Endothelial cell (in vitro differentiated cells): ENCODE data around the gene ADGRB2. TPM values are rescaled to one million over a fixed set of nuclear protein-coding genes. Genes with fewer than 3 reads are reported as not detected.

ENCODE experiments used
- DNase-seq: peaks from one replicate; pipeline ENCODE4 v3.0.0; 2021; ENCODE audit warnings: low spot score
- H3K27ac Mint-ChIP-seq: one replicate; pipeline ENCODE4 v1.8.0; 2021; ENCODE audit warnings: mixed read lengths, inconsistent platforms; ENCODE audit not compliant: unreplicated experiment
- H3K27me3 Mint-ChIP-seq: one replicate; pipeline ENCODE4 v1.8.0; 2021; ENCODE audit warnings: mild to moderate bottlenecking, moderate library complexity, mixed read lengths, inconsistent platforms; ENCODE audit not compliant: unreplicated experiment
- H3K36me3 Mint-ChIP-seq: one replicate; pipeline ENCODE4 v1.8.0; 2021; ENCODE audit warnings: mild to moderate bottlenecking, low read depth, mixed read lengths, inconsistent platforms; ENCODE audit not compliant: unreplicated experiment
- H3K4me1 Mint-ChIP-seq: one replicate; pipeline ENCODE4 v1.8.0; 2021; ENCODE audit warnings: mild to moderate bottlenecking, mixed read lengths, inconsistent platforms; ENCODE audit not compliant: unreplicated experiment
- H3K4me3 Mint-ChIP-seq: one replicate; pipeline ENCODE4 v1.8.0; 2021; ENCODE audit warnings: mild to moderate bottlenecking, mixed read lengths, inconsistent platforms; ENCODE audit not compliant: unreplicated experiment
- H3K9me3 Mint-ChIP-seq: one replicate; pipeline ENCODE4 v1.8.0; 2021; ENCODE audit warnings: mixed read lengths, inconsistent platforms; ENCODE audit not compliant: unreplicated experiment
- total RNA-seq: library from RNA; stranded (reverse); fragmentation: NEBNext Ultra II Directional; extraction: Animal tissue kit (Norgen Biotek cat#: 25700); gene quantifications from one replicate; pipeline ENCODE4 v1.2.1, GENCODE V29; 2021; ENCODE audit not compliant: unreplicated experiment
- TF ChIP-seq, protein P1 (sequence below): fragments of 200-600 bp; sonication (generic); IDR thresholded peaks from one replicate; pipeline ENCODE4 v1.5.0; 2021; ENCODE audit warnings: antibody characterized with exemption; ENCODE audit not compliant: unreplicated experiment

The ADGRB2 gene
- total RNA-seq, 1 donor from 2014 or later, result 0.44 TPM

DNA sequence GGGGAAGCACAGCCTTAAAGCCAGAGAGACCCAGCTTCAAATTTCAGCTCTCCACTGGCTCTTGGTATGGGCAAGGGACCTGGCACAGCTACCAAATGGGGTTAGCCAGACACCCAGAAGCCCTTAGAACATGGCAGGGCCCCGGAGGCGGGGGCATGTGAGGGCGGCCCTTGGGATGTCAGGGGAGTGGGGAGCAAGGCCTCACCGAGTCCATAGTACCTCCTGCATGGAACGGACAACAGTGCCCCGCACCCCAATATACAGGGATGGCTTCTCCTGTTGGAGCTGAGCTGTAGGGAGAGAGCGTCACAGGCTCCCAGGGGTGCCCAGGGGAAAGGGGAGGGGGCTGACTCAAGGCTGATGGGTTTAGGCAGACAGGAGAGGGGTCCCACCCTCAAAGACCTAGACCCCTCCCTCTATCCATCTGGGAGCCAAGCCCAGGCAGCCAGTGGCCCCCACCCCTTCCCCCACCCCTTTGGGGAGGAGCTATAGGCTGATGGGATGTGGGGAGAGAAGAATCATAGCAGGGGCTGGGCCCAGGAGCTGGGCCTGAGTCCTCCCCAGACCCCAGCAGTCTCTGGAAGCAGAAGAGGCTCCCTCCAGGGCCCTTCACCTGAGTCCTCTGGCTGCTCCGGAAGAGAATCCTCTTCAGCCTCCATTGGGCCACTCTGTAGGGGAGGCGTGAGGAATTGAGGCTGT, 35.2 kb upstream of the ADGRB2 start:
- TF ChIP-seq, protein P1, sequence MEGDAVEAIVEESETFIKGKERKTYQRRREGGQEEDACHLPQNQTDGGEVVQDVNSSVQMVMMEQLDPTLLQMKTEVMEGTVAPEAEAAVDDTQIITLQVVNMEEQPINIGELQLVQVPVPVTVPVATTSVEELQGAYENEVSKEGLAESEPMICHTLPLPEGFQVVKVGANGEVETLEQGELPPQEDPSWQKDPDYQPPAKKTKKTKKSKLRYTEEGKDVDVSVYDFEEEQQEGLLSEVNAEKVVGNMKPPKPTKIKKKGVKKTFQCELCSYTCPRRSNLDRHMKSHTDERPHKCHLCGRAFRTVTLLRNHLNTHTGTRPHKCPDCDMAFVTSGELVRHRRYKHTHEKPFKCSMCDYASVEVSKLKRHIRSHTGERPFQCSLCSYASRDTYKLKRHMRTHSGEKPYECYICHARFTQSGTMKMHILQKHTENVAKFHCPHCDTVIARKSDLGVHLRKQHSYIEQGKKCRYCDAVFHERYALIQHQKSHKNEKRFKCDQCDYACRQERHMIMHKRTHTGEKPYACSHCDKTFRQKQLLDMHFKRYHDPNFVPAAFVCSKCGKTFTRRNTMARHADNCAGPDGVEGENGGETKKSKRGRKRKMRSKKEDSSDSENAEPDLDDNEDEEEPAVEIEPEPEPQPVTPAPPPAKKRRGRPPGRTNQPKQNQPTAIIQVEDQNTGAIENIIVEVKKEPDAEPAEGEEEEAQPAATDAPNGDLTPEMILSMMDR, result no peak
- Mint-ChIP-seq H3K27me3 (peaks cover 4% of the 10 kb centered on the region), H3K4me1 (peaks cover 14% of the 10 kb centered on the region), H3K4me3 (no peak overlapping the region), H3K36me3 (no peaks in the 10 kb centered on the region), H3K27ac (no peak overlapping the region), H3K9me3 (no peaks in the 10 kb centered on the region)
- no peak for DNase-seq

GRCh38 chr1:31798433-31799195, 34.5 kb upstream of the ADGRB2 start:
- Mint-ChIP-seq H3K9me3 (no peaks in the 10 kb centered on the region), H3K36me3 (no peaks in the 10 kb centered on the region), H3K4me3 (no peak overlapping the region), H3K27ac (no peak overlapping the region), H3K27me3 (peaks cover 4% of the 10 kb centered on the region), H3K4me1 (peaks cover 11% of the 10 kb centered on the region)
- DNase-seq, result no peak
- TF ChIP-seq, protein P1, result no peak

DNA sequence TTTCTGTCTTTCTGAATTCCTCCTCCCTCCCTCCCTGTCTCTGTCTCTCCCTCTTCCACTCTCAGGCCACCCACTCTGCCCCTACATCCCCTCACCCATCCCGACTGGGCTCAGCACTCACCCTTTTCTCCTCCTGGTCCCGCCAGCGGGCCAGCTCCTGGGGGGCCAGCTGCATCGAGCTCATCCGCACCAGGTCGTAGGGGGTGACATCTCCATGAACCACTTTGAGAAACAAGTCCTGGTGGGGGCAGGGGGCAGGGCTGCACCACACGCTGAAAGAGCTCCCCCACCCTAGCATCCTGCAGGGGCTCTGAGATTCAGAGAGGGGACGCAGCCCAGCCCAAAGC, 33.9 kb upstream of the ADGRB2 start:
- no peak overlapping the region for H3K27ac Mint-ChIP-seq

DNA sequence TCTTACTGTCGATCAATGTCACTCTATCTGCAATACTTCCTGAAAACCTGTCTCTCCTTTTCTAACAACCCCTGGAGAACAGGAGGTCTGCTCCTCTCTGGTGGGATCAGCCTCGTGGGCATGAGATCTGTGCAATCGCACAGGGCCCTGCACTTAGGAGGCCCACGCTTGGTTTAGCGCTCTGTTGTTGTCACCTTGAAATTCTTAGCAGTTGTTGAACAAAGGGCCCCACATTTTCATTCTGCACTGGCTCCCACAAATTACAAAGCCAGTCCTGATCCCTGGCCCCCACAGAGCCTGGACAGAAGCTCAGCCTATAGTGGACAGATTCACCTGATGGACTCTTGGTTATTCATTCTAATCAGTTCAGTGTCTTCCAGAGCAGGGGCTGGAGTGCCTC, 33.1 kb upstream of the ADGRB2 start:
- no peak for DNase-seq
- Mint-ChIP-seq H3K4me1 (peaks cover 3% of the 10 kb centered on the region), H3K27me3 (peaks cover 4% of the 10 kb centered on the region), H3K27ac (no peak overlapping the region), H3K4me3 (no peak overlapping the region), H3K36me3 (no peaks in the 10 kb centered on the region), H3K9me3 (no peaks in the 10 kb centered on the region)
- TF ChIP-seq, protein P1, result no peak

More for the DNA sequence above, 33.9 kb upstream of the ADGRB2 start:
- Mint-ChIP-seq H3K9me3 (no peaks in the 10 kb centered on the region), H3K4me3 (no peak overlapping the region), H3K4me1 (peaks cover 9% of the 10 kb centered on the region), H3K36me3 (no peaks in the 10 kb centered on the region), H3K27me3 (peaks cover 4% of the 10 kb centered on the region)
- TF ChIP-seq, protein P1, result no peak
- DNase-seq, result no peak

DNA sequence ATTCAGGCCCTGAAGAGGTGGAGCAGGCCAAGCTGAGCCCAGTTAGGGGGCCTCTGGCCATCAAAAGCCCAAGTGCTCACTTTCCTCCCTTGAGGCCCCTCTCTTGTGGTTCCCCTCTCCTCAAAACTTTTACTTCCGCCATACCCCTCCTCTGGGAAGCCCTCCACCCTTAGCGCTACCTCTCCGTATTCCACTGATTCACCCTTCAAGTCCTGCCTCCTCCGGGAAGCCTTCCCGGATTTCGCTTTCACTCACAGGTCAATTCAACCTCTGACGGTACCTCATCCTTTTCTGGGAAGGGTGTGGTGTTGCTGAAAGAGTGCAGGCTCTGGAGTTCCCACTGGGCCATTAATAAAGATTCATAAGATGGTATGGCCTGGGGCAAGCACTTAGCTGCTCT, 32.6 kb upstream of the ADGRB2 start:
- Mint-ChIP-seq H3K36me3 (no peaks in the 10 kb centered on the region), H3K27me3 (peaks cover 4% of the 10 kb centered on the region), H3K4me3 (no peak overlapping the region), H3K9me3 (no peaks in the 10 kb centered on the region), H3K4me1 (peaks cover 3% of the 10 kb centered on the region), H3K27ac (no peak overlapping the region)
- DNase-seq, result no peak
- TF ChIP-seq, protein P1, result no peak
